Stimulated activated CD4-positive, alpha-beta T cell treated with anti-CD3 and anti-CD28 coated beads, Interleukin-1b, Interleukin-23, amount 100 ng/mL, for 48 hours (primary cell): ENCODE data around the gene SLC2A13.
"Not testable (repeated sequence)": the region's sequence is repeated elsewhere in the genome, so short reads cannot be mapped to it uniquely, and the experiment has no call there.

ENCODE experiments used
- DNase-seq: peaks from one replicate; pipeline ENCODE4 v3.0.0-alpha.2; 2020

SLC2A13 gene

DNA sequence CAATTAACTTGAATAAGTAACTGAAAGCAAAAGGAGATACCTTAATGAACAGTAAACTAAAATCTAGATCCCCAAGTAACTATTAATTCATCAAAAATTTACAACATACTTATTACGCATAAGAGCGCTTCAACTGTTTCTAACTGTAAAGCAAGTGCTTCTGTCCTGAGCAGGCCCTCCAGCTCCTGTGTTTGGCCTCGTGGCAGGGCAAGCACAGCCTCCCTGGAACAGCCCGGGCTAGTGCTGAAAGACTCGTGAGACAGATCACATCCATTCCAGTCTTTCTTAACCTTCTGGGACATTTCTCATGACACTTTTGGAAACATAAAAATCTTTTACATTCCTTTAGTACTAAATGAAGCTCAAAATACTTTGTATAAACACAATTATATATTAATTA lies 307.5 kb downstream of the SLC2A13 start:
- DNase-seq: no peak

GRCh38 chr12:39795481-39795880 lies 310.4 kb downstream of the SLC2A13 start:
- no peak for DNase-seq

GRCh38 chr12:39792938-39793337 lies 312.9 kb downstream of the SLC2A13 start:
- DNase-seq: no peak

DNA sequence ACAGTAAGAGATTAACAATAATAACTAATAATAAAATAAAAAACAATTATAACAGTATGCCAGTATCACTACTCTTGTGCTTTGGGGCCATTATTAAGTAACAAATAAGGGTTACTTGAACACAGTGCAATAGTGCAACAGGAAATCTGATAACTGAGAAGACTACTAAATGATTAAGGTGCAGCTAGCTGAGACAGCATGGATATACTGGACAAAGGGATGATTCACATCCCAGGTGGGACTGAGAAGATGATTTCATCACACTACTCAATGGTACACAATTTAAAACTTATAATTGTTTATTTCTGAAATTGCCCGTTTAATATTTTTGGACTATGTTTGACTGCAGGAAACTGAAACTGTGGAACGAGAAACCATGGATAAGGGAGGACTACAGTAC lies 317.6 kb downstream of the SLC2A13 start:
- no peak for DNase-seq

- DNase-seq: not testable (repeated sequence)
Measured at GRCh38 chr12:39785814-39786213, 320.1 kb downstream of the SLC2A13 start.

- no peak for DNase-seq
Measured at GRCh38 chr12:39782026-39782545, 323.8 kb downstream of the SLC2A13 start.

GRCh38 chr12:39780913-39781446 lies 324.9 kb downstream of the SLC2A13 start:
- DNase-seq: no peak

GRCh38 chr12:39780411-39780912 lies 325.4 kb downstream of the SLC2A13 start:
- no peak for DNase-seq

DNA sequence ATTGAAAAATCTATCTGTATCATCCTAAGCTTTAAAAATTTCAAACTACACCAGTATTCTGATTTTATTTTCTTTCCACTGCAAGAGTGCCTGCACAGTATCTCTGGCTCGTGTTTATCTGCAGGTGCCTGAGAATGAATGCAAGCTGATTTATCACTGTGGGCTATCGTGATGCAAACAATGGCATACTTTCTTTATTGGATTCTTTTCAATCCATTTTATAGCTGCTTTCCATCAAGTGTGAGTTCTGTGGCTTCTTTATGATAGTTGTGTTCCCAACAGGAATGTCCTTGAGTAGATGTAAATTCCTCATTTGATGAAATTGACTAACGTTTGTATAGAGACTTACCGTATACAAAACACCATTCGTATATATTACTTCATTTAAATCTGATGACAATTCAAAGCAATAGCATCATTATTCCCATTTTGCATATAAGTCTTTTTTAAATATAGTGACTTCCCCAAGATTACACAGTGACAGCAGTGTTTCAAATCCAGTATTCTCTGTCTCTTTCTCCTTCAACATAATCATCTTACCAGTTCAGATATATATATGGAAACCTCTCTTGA lies 326.0 kb downstream of the SLC2A13 start:
- DNase-seq: no peak

DNA sequence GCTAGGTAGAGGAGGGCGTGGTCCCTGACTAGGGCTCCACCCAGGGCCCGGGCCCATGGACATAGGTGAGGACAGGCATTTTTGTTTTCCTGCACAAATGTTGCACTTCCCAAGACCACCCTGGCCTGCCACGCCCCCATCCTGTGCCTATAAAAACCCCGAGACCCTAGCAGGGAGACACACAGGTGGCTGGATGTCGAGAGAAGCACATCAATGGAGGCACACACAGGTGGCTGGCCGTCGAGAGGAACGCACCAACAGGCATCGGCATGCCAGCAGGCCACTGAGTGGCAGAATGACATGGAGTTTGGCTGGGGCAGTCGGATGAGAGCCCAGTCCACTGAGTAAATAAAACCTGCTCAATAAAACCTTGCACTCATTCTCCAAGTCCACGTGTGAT lies 328.4 kb downstream of the SLC2A13 start:
- DNase-seq: no peak

- DNase-seq: no peak
Measured at GRCh38 chr12:39773266-39773665, 332.6 kb downstream of the SLC2A13 start.

- no peak for DNase-seq
Measured at GRCh38 chr12:39772821-39773259, 333.0 kb downstream of the SLC2A13 start.

GRCh38 chr12:39771456-39771855 lies 334.4 kb downstream of the SLC2A13 start:
- DNase-seq: no peak

- no peak for DNase-seq
Measured at GRCh38 chr12:39764944-39765560, 340.8 kb downstream of the SLC2A13 start.

GRCh38 chr12:39763890-39764169 lies 342.1 kb downstream of the SLC2A13 start:
- DNase-seq: no peak

- no peak for DNase-seq
Measured at GRCh38 chr12:39763071-39763889, 342.6 kb downstream of the SLC2A13 start.

DNA sequence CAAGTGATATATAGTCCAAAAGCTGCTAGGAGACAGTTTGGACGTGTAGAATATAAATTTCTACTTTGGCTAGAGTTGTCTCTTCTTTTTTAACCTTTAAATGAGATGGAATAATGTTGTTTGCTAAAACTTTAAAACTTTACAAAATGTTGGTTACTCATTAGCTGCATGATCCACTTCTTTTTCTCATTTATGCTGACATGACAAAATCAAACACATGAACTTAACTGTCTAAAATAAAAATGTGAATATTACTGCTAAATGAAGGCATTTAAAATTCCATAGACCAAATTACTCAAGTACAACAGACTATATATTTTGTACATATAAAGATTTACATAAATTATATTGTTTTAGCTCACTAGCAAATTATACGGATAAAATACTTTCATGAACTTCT lies 350.4 kb downstream of the SLC2A13 start:
- DNase-seq: no peak

- no peak for DNase-seq
Measured at GRCh38 chr12:39752482-39753137, 353.3 kb downstream of the SLC2A13 start.

DNA sequence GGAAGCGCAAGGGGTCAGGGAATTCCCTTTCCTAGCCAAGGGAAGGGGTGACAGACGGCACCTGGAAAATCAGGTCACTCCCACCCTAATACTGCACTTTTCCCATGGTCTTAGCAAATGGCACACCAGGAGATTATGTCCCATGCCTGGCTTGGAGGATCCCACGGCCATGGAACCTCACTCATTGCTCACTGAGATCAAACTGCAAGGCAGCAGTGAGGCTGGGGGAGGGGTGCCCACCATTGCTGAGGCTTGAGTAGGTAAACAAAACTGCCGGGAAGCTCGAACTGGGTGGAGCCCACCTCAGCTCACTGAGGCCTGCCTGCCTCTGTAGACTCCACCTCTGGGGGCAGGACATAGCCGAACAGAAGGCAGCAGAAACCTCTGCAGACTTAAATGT lies 359.7 kb downstream of the SLC2A13 start:
- DNase-seq: not testable (repeated sequence)

- DNase-seq: no peak
Measured at GRCh38 chr12:39743655-39744054, 362.2 kb downstream of the SLC2A13 start.

- DNase-seq: no peak
Measured at GRCh38 chr12:39736406-39736805, 369.5 kb downstream of the SLC2A13 start.

- DNase-seq: no peak
Measured at GRCh38 chr12:39723831-39724230, 382.1 kb downstream of the SLC2A13 start.

- no peak for DNase-seq
Measured at GRCh38 chr12:39722504-39722903, 383.4 kb downstream of the SLC2A13 start.
